Hair follicular keratinocyte (primary cell): ENCODE measurements around the gene RAB6A. TPM values are rescaled to one million over a fixed set of nuclear protein-coding genes. Genes with fewer than 3 reads are reported as not detected.

Source experiments
- total RNA-seq: library from RNA; depleted of rRNA; stranded (reverse); fragments of >200 nt; gene quantifications from 2 replicates; pipeline ENCODE4 v1.2.3, GENCODE V29; 2015

The RAB6A gene
- 118 and 188 TPM in 2 replicates for total RNA-seq

DNA sequence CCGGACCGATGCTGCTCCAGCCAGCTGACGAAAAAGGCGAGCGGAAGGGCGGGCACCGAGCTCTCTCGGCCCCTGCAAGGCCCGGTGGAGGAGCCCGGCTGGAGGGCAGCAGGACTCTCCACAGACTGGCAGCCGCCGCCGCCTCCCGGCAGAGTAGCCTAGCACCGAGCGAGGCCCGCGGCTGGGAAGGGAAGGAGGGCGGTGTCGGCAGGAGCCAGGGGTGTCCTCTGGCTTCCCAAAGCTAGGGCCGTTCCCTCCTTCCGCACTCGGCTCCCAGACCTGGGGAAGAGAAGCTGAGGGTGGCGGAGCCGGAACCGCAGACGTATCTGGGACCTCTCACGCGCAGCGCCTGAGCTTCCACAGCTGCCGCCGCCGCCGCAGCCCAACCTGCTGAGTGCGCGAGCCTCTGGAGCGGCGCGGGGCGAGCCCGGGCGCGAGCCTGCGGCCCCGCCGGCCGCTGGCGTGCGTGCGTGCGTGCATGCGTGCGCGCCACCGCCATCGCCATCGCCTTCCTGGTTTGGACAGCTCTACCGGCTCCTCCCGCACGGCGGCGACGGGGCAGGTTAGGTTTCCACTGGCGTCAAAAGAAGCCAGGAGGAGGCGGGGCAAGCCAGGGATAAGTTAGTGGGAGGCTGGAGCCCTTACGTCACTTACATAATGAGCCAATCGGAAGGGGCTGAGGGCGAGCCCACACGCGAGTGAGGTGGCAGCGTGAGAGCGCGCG lies at the start of gene RAB6A:
TSS of gene RAB6A (minus strand) at position 396 of the 724 bp plus-strand sequence. CDS start 439 bp downstream, outside the sequence.

DNA sequence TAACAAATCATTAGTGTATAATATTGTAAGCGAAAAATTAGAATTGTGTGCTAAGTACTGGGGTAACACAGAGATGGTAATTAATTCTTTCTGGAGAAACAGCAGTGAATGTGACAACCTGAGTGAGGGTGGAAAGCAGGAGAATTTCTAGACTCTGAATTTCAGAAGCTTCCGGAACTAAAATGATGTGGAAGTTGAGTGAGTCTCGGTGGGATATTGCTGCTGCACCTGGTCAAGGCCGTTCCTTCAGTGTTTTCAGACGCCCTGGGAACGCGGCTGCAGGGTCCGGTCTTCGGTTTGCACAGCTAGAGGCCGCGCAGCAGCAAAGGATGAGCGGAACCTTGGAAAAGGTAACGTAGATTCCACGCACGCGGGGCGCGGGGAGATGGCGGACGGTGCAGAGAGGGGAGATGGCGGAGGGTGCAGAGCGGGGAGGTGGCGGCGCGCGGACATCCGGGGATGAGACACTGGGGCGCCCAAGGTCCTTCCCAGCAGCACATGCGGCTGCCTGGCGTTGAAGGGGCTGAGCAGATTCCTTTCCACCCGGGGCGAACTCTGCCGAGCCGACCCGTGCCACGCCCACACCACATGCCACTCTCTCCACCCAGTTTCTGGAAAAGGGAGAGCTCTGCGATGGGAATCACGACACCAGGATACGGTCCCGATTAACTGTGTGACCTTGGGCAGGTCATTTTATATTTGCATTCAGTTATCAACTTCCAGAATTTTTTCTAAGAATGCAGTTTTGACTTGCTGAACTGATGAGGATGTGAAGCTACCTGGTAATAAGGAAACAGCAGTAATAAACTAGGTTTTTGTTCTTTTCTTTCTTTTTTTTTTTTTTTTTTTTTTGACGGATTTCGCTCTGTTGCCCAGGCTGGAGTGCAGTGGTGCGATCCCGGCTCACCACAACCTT lies 27.0 kb upstream of the RAB6A start, which contains the start of gene MRPL48:
TSS of gene MRPL48 (plus strand) at position 232 of the 916 bp plus-strand sequence. CDS start at position 330, 98 bp downstream.

DNA sequence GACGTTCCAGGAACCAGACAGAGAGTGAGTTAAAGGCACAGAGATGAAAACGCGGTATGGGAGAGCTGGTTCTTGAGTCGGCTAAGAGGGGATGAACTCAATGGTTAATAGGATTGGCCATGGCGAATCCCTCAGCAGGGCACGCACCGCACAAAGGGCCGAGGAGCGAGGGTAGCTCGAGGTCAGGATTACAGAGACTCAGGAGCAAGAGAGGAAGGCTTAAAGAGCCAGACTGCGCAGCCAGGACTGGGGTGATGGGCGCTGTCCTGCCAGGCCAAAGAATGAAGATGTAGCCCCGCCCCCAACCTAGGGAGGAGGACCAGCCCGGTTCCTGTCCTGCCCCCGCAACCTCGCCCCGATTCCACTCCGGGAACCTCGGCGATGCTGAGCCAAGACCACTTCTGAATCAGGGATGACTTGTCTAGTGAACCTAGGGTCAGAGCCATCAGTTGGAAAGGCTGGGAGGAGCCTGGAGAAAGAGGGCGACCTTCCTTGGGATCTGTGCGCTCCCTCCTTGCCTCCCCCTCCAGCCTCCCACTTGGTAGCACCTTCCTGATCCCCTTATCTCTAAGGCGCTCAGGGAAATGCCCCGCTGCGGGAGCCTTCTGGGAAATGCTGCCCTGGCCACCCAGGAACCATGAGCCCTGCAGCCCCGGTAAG lies 114.8 kb downstream of the RAB6A start, which contains the start of gene PLEKHB1:
TSS of gene PLEKHB1 (plus strand) at position 610 of the 660 bp plus-strand sequence. CDS start at position 638, 28 bp downstream.

Other genes with a start within 250 kb of the RAB6A start
- 9.6 and 14.1 TPM in 2 replicates for gene FAM168A, start 163.0 kb downstream of the RAB6A start, total RNA-seq
- gene PLEKHB1, start 114.5 kb downstream of the RAB6A start, total RNA-seq = not detected in 2 replicates
- gene MRPL48, start 26.8 kb upstream of the RAB6A start, total RNA-seq = 54.0 and 67.7 TPM in 2 replicates
- 71.3 and 117 TPM in 2 replicates for gene COA4, start 115.8 kb upstream of the RAB6A start, total RNA-seq
- 8.3 and 19.6 TPM in 2 replicates for gene PAAF1, start 115.9 kb upstream of the RAB6A start, total RNA-seq
- gene DNAJB13, start 190.0 kb upstream of the RAB6A start, total RNA-seq = not detected in 2 replicates
- 0.47 and 1.8 TPM in 2 replicates for gene UCP2, start 221.8 kb upstream of the RAB6A start, total RNA-seq
- gene UCP3, start 248.0 kb upstream of the RAB6A start, total RNA-seq = 0.38 TPM in 1 of 2 replicates, not detected in the other